SK-MEL-5 (cell line): ENCODE results near the gene MCM9. TPM values are rescaled to one million over a fixed set of nuclear protein-coding genes. Genes with fewer than 3 reads are reported as not detected.
"Not testable (repeated sequence)": the region's sequence is repeated elsewhere in the genome, so short reads cannot be mapped to it uniquely, and the experiment has no call there.

Experiments
- DNase-seq: peaks from one replicate; pipeline ENCODE4 v3.0.0-alpha.2; 2016; ENCODE audit warnings: low read depth, low spot score
- in situ Hi-C: cut with HindIII; loops from 2 replicates; pipeline ENCODE4 v1.10.0; 2016; ENCODE audit warnings: low sequenced_read_pairs, high pct_unique_total_duplicates, low pct_unique_long_range_greater_than_20kb
- total RNA-seq: library from RNA; depleted of rRNA; stranded (reverse); fragments of >200 nt; shearing (Covaris generic); gene quantifications from 2 replicates; pipeline ENCODE4 v1.2.3, GENCODE V29; 2014

MCM9 gene
- total RNA-seq, 1 experiment from 2014 or later = 15.8 TPM

GRCh38 chr6:118844915-118845314 lies 90.0 kb downstream of the MCM9 start:
- in situ Hi-C loops = no loop called here
- no peak for DNase-seq

DNA sequence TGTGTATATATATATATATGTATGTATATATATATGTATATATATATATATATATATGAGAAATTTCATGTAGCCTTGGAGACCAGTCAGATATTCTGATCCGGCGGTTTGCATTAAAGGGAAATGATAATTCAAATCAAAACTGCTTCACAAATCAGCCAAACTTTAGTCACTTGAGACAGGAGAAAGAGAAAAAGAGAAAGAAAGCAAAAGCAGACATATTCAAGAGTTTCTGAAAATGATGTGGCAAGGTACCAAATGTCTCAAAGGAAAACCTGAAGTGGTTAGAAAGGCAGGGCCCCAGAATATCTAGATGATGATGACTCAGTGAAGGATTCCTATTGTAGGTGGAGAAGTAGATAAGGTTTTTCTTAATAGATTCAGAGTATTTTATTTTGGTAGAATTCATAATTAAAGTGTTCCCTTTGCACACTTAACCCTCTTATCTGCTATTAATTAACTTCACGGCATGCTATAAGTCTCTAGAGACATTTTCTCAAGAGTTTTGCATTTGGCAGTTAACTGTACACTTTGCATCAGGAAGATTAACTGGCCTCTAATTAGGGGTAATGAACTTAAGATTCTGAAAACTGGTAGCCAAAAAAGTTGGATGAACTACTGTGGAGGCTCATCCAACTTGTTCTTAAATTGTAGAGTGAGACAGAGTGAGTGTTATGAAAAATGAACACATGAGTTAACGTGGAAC lies 91.1 kb downstream of the MCM9 start:
- in situ Hi-C loops = no loop called here
- no peak for DNase-seq

DNA sequence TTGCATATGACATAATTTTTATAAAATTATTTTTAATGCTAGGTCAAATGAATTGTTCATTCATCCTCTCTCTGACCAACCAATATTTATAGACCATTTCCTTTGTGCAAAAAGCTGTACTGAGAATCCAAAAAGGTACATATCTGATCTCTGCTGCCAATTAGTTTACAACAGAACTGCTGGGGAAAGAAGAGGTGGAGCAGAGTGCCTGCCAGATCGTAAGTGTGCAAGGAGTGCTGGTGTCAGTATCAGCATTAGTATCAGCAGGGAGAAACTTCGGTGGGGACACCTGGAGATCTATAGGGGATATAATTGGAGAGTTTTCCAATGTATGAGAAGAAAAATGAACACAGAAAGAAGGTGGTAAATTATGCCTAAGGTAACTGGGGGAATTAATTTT lies 104.3 kb downstream of the MCM9 start:
- in situ Hi-C loops = no loop called here
- no peak for DNase-seq

- DNase-seq = no peak
- in situ Hi-C loops = no loop called here
Measured at GRCh38 chr6:118829817-118830478, 105.0 kb downstream of the MCM9 start.

DNA sequence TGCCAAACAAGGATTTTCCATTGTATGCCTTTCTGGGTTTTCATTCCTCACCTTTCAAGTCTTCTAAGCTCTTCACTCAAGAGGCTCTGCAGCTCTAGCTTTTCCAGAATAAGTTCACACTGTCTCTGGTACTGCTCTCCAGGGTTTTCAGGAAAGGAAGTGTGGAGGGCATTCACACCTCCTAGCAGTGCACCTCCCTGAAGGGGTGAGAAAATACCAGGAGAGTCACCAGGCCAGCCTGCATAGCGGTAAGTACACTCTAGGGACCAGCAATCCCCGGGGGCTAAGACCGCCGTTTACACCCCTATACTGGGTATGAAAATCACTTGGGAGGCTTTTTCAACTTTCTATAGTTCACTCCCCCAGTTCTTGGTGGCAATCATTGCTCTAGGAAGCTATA lies 108.9 kb downstream of the MCM9 start:
- DNase-seq = no peak
- in situ Hi-C loops = no loop called here

DNA sequence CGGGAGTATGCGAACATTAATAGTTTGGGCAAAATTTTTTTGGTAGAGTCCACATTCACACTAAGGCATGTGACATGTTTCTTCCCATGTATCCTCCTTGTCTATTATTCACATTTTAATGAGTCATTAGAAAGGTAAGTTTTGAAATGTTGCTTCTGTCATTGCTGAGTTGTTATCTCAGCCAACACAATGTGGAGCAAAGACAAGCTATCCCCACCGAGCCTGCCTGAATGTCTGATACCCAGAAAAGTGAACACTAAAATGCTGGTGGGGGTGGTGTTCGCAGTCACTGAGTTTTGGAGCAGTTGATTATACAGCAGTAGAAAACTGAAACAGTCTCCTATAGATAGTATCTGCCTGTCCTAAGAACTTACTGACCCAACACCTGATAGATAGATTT lies 109.3 kb downstream of the MCM9 start:
- DNase-seq = no peak
- in situ Hi-C loops = no loop called here

- in situ Hi-C loops = no loop called here
- DNase-seq = no peak
Measured at GRCh38 chr6:118815495-118815894, 119.5 kb downstream of the MCM9 start.

- DNase-seq = no peak
- in situ Hi-C loops = no loop called here
Measured at GRCh38 chr6:118813775-118814174, 121.2 kb downstream of the MCM9 start.

DNA sequence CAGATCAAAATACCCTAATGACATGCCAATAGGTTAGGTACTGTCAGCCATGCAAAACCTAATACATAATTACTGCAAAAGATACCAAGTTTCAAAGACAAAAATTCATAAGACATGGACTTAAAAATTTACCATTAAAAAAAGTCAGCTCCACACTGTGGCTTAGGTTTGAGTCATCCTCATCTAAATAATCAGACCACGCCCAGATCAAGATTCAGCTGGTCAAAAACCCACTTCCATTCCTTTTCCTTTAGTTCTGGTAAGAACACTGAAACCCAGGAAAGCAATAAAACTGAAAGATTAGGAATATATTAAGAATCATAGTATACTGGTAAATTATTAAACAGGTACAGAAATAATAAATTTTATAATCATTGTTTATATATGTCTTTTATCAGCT lies 122.0 kb downstream of the MCM9 start:
- in situ Hi-C loops = no loop called here
- no peak for DNase-seq

DNA sequence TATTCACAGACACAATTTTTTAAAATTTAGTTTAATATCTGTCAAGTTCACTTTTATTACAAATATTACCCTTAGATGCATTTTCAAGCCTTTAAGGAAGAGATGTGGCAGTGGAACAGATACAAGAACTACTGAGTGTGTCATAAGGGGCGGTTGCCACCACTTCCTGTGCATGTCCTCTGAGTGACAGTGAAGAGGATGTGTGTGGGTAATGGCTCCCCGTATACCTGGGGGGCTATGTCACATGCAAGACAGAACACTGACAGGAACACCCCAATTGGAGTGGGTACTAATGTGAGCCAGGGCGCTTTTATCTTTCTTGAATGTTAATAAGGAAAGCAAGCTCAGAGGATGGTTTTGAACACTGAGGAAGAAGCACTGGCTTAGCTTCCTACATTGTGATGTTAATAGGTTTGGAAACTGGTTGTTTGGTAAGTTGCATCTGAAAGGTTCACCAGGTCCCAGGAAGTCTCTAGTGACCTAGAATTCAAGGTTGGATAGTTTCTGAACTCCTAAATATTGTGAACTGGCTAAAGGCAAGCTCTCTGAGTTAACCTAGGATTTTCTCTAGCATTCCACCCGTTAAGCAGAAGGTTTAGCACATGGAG lies 124.4 kb downstream of the MCM9 start:
- in situ Hi-C loops = no loop called here
- DNase-seq = no peak

GRCh38 chr6:118808793-118809638 lies 125.9 kb downstream of the MCM9 start:
- in situ Hi-C loops = no loop called here
- DNase-seq = no peak

DNA sequence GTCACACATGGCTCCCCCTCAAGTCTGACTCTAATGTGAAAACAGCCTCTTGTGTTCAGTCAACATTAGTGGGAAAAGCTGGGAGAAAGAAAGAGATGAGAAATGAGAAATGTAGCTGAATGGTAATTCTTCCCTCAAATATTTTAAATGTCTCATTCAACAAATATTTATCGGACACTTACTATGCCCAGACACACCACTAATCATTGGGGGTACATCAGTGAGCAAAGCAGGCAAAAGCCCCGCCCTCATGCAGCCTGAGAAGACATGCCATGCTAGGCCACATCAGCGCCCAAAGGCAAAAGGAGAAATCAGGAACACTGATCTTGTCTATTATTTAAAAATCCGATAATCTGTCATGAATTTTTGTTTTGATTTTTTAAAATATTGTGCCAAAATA lies 130.9 kb downstream of the MCM9 start:
- in situ Hi-C loops = no loop called here
- no peak for DNase-seq

- in situ Hi-C loops = no loop called here
- DNase-seq = no peak
Measured at GRCh38 chr6:118801257-118801656, 133.7 kb downstream of the MCM9 start.

GRCh38 chr6:118800394-118801071 lies 134.4 kb downstream of the MCM9 start:
- in situ Hi-C loops = no loop called here
- DNase-seq = peak; percentile 93

DNA sequence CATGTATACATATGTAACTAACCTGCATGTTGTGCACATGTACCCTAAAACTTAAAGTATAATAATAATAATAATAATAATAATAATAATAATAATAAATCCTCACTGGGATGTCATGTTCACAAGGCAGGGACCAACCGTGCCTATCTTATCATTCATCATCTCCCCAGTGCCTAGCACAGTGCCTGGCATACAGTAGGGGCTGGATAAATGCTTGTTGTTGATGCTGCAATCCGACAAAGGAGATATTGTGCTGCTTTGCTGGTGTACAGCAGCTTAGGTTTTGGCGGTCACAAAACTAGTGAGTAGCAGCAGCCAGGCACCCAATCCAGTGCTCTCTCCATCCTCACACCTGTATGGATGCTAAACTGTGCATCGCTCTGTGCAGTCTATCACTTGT lies 135.1 kb downstream of the MCM9 start:
- in situ Hi-C loops = no loop called here
- DNase-seq = no peak

- in situ Hi-C loops, DNase-seq: not testable (repeated sequence)
Measured at GRCh38 chr6:118796548-118796947, 138.4 kb downstream of the MCM9 start.

DNA sequence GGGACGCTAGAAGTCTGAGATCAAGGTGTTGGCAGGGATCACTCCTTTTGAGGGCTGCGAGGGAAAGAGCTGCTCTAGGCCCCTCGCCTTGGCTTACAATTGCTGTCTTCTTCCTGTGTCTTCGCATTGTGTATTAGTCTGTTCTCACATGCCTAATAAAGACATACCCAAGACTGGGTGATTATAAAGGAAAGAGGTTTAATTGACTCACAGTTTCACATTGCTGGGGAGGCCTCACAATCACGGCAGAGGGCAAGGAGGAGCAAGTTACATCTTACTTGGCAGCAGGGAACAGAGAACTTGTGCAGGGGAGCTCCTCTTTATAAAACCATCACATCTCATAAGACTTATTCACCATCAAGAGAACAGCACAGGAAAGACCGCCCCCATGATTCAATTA lies 143.5 kb downstream of the MCM9 start:
- DNase-seq = no peak
- in situ Hi-C loops = no loop called here

DNA sequence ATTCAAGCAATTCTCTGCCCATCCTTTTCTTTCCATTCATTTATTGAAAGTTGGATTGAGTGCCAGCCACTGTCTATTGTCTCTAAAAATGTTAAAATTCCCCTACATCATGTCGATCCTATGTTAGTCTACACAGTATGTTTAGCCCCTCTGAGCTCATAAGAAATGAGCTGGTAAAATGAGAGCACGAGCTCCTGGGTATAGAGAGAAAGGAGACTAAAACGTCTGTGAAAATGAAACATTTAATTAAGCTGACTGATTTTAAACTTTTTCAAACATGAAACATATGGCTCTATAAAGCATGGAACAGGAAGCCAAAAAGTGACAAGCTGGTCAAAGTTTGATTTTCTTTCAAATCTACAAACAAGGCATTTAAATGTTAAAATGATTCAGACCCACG lies 145.0 kb downstream of the MCM9 start:
- no peak for DNase-seq
- in situ Hi-C loops = no loop called here
